ENCODE measurements around the gene C4orf51.
"Not testable (repeated sequence)": the region's sequence is repeated elsewhere in the genome, so short reads cannot be mapped to it uniquely, and the experiment has no call there.

Gene C4orf51

DNA sequence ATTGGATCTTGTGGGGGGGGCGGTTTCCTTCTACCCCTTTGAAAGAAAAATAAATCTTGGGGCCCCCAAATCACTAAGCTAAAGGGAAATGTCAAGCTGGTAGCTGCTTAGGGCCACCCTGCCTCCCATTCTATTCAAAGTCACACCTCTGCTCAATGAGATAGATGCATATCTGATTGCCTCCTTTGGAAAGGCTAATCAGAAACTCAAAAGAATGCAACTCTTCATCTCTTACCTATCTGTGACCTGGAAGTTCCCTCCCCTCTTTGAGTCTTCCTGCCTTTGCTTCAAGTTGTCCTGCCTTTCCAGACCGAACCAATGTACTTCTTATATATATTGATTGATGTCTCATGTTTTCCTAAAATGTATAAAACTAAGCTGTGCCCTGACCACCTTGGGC is 7.0 kb downstream of the C4orf51 start:
- no peak for TF ChIP-seq ZNF274 (IDR thresholded peaks at IDR 0.05; ENCODE audit: low read depth, low read length)
- no peak overlapping the region for H3K4me3 ChIP-seq (ENCODE audit: low read length)

DNA sequence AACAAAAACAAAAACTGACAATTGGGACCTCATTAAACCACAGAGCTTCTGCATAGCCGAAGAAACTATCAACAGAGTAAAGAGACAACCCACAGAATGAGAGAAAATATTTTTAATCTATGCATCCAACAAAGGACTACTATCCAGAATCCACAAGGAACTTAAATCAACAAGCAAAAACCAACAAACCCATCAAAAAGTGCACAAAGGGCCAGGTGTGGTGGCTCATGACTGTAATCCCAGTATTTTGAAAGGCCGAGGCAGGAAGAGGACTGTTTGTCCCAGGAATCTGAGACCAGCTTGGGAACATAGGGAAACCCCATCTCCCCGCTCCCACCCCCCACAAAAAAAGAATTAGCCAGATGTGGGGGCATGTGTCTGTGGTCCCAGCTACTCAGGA is 10.7 kb downstream of the C4orf51 start:
- H3K4me3 ChIP-seq (ENCODE audit: low read length), result no peak overlapping the region
- no peak for TF ChIP-seq ZNF274 (IDR thresholded peaks at IDR 0.05; ENCODE audit: low read depth, low read length)

- H3K4me3 ChIP-seq (ENCODE audit: low read length), result not testable (repeated sequence)
These were observed 11.5 kb downstream of the C4orf51 start for GRCh38 chr4:145691416-145691815.

DNA sequence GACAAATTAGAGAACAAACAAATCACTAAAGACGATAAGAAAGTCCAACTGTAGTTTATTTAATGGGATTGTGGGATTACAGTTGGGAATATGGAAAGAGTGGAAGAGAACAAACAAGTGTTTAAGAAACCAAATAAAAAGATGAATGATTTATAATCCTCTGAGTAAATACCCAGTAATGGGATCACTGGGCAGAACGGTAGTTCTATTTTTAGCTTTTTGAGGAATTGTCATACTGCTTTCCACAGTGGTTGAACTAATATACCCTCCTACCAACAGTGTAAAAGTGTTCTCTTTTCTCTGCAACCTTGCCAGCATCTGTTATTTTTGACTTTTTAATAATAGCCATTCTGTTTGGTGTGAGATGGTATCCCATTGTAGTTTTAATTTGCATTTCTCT is 15.0 kb downstream of the C4orf51 start:
- no peak overlapping the region for H3K4me3 ChIP-seq (ENCODE audit: low read length)
- TF ChIP-seq ZNF274 (IDR thresholded peaks at IDR 0.05; ENCODE audit: low read depth, low read length), result no peak

- H3K4me3 ChIP-seq (ENCODE audit: low read length), result no peak overlapping the region
- no peak for TF ChIP-seq ZNF274 (IDR thresholded peaks at IDR 0.05; ENCODE audit: low read depth, low read length)
These were observed 17.4 kb downstream of the C4orf51 start for GRCh38 chr4:145697332-145697731.

DNA sequence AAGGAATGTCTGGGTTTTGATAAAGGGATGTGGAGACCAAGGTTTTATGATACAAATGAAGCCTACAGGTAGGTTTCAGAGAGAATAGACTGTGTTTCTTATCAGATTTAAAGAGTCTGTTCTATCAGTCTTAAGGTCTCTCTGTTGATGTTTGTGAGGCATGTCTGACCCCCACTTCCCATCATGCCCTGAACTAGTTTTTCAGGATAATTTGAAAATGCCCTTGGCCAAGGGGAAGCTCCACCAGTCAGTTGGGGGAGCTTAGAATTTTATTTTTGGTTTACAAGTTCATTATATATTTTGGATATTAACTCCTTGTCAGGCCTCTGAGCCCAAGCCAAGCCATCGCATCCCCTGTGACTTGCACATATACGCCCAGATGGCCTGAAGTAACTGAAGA is 18.6 kb downstream of the C4orf51 start:
- H3K4me3 ChIP-seq (ENCODE audit: low read length), result no peak overlapping the region
- TF ChIP-seq ZNF274 (IDR thresholded peaks at IDR 0.05; ENCODE audit: low read depth, low read length), result no peak

GRCh38 chr4:145703850-145704497 is 24.0 kb downstream of the C4orf51 start:
- TF ChIP-seq ZNF274 (IDR thresholded peaks at IDR 0.05; ENCODE audit: low read depth, low read length), result no peak
- no peak overlapping the region for H3K4me3 ChIP-seq (ENCODE audit: low read length)

- H3K4me3 ChIP-seq (ENCODE audit: low read length), result no peak overlapping the region
- TF ChIP-seq ZNF274 (IDR thresholded peaks at IDR 0.05; ENCODE audit: low read depth, low read length), result no peak
These were observed 29.4 kb downstream of the C4orf51 start for GRCh38 chr4:145709336-145709735.

DNA sequence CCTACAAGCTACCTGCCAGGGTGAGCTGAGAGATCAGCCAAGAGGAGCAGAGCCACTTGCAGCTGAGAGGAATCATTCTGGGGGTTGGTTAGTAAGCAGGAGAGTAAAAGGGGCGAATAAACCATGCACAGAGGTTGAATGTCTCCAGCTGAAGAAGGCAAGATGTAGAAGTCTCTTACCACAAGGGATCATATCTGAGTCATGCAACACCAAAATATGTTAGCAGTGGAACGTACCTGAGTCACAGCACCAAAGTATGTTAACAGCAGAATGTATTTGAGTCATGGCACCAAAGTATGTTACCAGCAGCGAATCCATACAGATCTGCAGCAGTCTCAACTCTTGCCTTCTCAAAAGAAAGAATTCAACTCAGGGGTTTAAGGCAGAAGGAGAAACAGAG is 29.9 kb downstream of the C4orf51 start:
- TF ChIP-seq ZNF274 (IDR thresholded peaks at IDR 0.05; ENCODE audit: low read depth, low read length), result no peak
- H3K4me3 ChIP-seq (ENCODE audit: low read length), result no peak overlapping the region

GRCh38 chr4:145716200-145716599 is 36.3 kb downstream of the C4orf51 start:
- TF ChIP-seq ZNF274 (IDR thresholded peaks at IDR 0.05; ENCODE audit: low read depth, low read length), result no peak
- no peak overlapping the region for H3K4me3 ChIP-seq (ENCODE audit: low read length)

DNA sequence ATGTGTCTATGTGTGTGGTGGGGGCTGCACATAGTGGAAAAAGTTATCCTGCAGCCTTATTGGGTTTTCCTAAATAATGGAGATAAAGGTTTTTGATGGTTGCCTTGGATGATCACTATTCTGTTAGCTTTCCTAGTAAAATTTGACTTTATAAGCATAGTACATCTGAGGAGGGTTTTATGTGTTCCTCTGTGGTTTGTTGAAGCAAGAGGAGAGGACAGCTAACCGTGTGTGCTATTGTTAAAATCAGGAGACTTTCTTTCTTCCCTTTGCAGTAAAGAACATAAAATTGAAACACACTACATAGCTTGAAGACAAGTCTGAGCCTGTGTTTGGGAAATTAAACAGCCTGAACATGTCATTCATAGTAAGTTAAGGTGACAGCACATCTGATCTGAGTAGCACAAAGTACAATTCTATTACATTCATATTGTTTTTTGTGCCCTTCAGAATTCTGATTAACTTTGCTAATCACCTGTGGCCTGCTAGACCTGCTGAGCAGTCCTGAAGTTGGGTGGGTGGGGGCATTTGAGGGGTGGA is 36.8 kb downstream of the C4orf51 start:
- no peak overlapping the region for H3K4me3 ChIP-seq (ENCODE audit: low read length)
- no peak for TF ChIP-seq ZNF274 (IDR thresholded peaks at IDR 0.05; ENCODE audit: low read depth, low read length)

- TF ChIP-seq ZNF274 (IDR thresholded peaks at IDR 0.05; ENCODE audit: low read depth, low read length), result no peak
- H3K4me3 ChIP-seq (ENCODE audit: low read length), result no peak overlapping the region
These were observed 40.0 kb downstream of the C4orf51 start for GRCh38 chr4:145719752-145720624.

GRCh38 chr4:145720656-145721055 is 40.7 kb downstream of the C4orf51 start:
- TF ChIP-seq ZNF274 (IDR thresholded peaks at IDR 0.05; ENCODE audit: low read depth, low read length), result no peak
- H3K4me3 ChIP-seq (ENCODE audit: low read length), result no peak overlapping the region

- no peak overlapping the region for H3K4me3 ChIP-seq (ENCODE audit: low read length)
- no peak for TF ChIP-seq ZNF274 (IDR thresholded peaks at IDR 0.05; ENCODE audit: low read depth, low read length)
These were observed 42.6 kb downstream of the C4orf51 start for GRCh38 chr4:145722561-145722960.

GRCh38 chr4:145723336-145723735 is 43.4 kb downstream of the C4orf51 start:
- no peak for TF ChIP-seq ZNF274 (IDR thresholded peaks at IDR 0.05; ENCODE audit: low read depth, low read length)
- no peak overlapping the region for H3K4me3 ChIP-seq (ENCODE audit: low read length)

Measured in GM08714 (cell line).